Right kidney (tissue), 1 donor: ENCODE data around the gene NGF.

Source experiments
- DNase-seq: peaks from one replicate; pipeline ENCODE4 v3.0.0-alpha.2; 2016

NGF gene

GRCh38 chr1:115237023-115237422, 101.0 kb downstream of the NGF start:
- DNase-seq, result no peak
